ENCODE data around the gene FBXW2.

The FBXW2 gene

DNA sequence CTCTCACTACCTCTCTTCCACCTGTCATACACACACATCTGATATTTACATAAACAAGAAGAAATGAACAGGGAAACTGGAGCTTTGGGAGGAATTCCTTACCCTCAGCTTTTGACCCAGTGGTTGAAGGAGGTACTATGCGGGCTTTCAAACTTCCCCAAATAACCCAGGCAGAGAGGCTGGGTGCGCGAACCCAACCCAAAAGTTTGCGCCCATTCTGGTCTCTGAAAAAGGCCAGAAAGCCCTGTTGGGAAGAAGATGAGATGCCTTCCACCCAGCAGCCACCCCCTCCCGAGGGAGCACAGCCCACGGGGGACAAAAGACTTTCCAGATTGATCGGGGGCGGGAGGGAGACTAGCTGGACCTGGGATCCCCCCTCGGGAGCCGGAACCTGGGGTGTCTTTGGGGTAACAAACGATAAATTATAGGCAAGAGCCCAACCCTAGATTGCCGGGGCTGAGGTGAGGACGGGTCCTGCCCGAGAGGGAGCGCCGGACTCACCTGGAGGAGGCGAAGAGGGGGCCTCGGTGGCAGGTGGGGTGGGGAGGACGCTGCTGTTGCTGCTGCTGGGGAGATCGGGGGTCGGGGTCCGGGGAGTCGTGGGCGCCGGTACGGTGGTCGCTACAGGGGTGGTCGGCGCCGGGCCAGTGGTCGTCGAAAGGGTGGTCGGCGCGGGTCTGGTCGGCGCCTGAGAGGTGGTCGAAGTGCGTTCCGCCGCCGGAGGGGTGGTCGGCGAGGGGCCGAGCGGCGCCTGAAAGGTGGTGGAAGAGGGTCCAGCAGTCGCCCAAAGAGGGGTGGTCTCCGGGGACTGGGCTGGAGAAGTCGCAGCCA is 79.7 kb downstream of the FBXW2 start:
- DNase-seq, result no peak

DNA sequence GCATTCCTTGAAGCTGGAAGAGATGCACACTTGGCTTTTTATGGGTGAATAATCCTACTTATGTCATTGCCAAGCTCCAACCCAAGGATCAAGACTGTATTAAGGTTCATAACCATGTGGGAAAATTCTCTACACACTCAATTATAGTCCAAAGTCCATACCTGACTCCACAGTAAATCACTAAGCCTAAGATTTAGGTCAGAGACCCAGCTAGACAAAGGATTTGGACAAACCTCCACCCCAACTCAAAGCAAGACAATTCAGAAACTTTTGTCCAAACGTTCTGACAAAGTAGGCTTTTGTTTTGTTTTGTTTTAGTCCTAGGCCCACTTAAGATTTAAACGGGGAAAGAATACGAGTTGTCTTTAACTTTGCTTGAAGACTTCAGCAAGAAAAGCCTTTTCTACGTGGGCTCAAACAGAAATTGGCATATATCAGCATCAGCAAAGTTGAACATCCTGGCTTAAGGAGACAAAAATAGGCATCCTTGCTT is 80.6 kb downstream of the FBXW2 start:
- DNase-seq, result no peak

DNA sequence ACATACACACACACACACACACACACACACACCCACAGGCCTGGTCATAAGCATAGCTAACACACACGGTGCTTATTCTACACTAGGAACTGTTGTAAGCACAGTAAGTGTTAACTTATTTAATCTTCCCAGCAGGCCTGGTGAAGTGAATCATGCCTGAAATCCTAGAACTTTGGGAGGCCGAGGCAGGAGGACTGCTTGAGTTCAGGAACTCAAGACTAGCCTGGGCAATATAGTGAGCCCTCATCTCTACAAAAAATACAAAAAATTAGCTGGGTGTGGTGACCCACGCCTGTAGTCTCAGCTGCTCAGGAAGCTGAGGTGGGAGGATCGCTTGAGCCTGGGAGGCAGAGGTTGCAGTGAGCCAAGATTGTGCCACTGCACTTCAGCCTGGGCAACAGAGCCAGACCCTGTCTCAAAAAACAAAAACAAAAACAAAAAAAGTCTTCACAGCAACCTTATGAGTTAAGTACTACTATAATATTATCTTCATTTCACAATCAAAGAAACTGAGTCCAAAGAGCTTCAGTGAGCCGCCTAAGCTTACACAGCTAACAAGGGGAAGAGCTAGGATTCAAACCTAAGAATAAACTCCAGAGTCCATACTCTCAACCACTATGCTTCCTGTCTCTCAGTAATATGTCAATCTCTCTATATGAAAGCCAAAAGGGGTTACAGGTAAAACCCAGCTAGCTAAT is 81.2 kb downstream of the FBXW2 start:
- DNase-seq, result no peak

DNA sequence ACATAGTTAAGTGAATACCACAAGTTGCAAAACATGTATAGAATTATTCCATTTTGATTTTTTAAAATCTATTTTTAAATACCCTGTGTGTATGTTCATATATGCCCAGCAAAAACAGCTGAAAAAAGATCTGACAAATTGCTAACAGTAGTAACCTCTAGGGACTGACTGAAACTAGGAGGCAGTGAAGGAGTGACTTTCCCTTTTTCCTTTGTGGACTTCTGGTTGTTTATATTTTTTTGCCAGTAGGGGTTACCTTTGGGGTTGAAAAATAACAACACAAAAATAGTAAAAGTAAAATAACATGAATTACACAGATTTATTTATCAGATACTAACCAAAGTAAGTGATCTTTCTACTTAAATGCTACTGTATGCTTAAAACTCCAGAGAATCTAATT is 81.9 kb downstream of the FBXW2 start:
- no peak for DNase-seq

DNA sequence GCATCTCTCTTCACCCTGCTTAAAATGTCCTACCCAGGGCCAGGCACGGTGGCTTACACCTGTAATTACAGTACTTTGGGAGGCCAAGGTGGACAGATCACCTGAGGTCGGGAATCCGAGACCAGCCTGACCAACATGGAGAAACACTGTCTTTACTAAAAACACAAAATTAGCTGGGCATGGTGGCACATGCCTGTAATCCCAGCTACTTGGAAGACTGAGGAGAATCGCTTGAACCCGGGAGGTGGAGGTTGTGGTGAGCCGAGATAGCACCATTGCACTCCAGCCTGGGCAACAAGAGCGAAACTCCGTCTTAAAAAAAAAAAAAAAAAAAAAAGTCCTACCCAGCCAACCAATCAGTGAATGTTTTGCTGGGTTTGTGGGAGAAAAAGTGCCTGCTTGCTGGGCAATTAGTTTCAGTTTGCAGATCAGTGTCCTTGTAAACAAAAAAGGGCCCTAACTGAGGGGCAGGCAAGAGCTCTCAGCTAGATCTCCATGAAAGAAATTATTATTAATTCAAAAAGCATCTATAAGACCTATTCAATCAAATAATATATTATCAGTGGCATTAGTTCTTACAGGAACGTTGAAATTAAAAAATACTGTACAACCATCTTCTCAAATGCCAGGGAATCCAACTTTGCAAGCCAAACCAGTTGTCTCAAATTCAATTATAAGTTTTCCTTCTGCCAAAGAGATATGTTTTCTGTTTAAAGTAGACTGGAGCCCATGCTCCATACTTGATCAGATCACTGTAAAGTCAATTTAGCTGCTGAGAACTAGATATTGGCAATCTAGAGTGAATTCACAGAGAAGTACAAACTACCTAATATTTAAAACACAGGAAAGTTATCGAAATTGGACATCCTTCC is 82.9 kb downstream of the FBXW2 start:
- no peak for DNase-seq

DNA sequence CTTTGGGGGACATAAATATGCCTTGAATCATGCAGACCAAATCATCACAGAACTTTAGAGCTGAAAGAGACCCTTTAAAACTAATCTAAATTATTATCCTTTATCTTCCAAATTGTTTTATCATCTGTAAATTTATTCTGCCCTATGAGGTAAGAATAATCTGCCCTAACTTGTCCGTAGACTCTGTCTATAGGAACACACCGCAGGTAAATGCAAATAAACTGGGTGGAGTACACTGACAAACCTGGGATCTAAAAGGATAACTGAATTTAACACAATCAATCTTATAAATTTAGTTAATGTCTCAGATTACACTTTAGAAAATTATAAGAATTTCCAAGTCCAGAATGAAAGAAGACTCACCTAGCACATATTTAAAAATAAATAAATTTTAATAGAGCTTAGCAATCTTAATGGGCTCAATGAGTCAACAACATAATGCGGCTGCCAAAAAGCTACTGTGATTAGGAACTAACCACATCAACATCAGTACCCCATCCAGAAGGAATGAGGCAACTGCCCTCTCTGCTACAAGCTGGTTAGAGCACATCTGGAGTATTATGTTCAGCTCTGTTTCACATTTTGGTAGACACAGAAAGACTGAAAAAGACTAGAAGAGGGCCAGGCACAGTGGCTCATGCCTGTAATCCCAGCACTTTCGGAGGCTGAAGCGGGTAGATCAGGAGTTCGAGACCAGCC is 84.5 kb downstream of the FBXW2 start:
- DNase-seq, result no peak

DNA sequence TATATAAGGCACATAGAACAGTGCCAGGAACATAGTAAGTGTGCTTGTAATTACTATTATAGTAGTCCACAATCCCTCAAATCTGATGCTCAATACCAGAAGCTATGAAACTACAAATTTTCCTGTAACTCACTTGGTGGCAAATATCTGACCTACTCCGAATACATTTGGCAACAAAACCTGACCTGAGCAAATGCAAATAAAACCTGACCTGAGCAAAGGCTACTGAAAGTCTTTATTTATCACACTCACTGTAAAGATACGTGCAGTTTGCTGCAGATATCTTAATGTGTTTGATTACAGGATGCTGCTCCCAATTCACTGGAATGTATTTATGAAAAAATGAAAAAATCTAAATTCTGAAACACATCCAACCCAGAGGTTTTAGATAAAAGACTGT is 86.0 kb downstream of the FBXW2 start:
- no peak for DNase-seq
